Measurements from ENCODE around the gene MFF. TPM values are rescaled to one million over a fixed set of nuclear protein-coding genes. Genes with fewer than 3 reads are reported as not detected.

MFF gene
- polyA plus RNA-seq, 1 of the 3 experiments (the other 2 are of a cell fraction) = 51.0 TPM

DNA sequence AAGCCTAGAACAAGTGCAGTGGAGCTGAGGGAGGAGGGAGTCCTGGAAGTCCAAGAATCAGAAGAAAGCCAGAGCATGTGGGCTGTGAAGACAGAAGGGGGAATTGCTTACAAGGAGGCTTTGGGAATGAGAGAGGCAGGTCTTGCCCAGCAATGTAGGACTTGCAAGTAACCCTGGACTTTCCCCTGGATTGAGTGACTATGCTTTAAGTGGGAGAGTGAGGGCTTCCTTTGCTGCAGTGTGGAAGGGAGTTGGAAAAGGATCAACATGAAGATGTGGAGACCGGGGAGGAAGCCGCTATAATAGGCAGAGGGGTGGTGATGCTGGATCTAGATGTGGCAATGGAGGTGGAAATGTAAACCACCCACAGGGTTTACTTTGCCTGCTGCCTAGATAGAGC is 76.5 kb downstream of the MFF start:
- Histone ChIP-seq H3K4me3 (ENCODE audit: low read depth in 2 of 2, low read length in 1 of 2) (no peak overlapping the region), H3K9me3 (no peaks in the 10 kb centered on the region), H3K79me2 (ENCODE audit: insufficient read depth) (no peaks in the 10 kb centered on the region), H3F3A (replicated peaks; ENCODE audit: insufficient read depth) (peaks cover 4% of the 10 kb centered on the region), H3K4me1 (ENCODE audit: control insufficient read depth in 1 of 2, insufficient read depth in 2 of 2, low read depth in 1 of 2, low read length in 1 of 2) (peaks cover 3 to 4% of the 10 kb centered on the region in 2 experiments; a peak in 2 of 4 replicates), H3K36me3 (replicated peaks in 1 of 2; ENCODE audit: control insufficient read depth in 1 of 2, insufficient read depth in 2 of 2, low read length in 1 of 2) (no peaks in the 10 kb centered on the region), H3K9ac (no peak overlapping the region), H2AFZ (ENCODE audit: low read depth) (no peak overlapping the region), H3K9me2 (no peaks in the 10 kb centered on the region), H4K20me1 (ENCODE audit: insufficient read depth) (no peaks in the 10 kb centered on the region), H3K27ac (ENCODE audit: low read depth in 2 of 2, low read length in 1 of 2) (no peak overlapping the region), H3K27me3 (ENCODE audit: insufficient read depth) (no peaks in the 10 kb centered on the region), H3K4me2 (no peak overlapping the region)
- WGBS (ENCODE audit: low lambda C conversion rate) = 63% methylated on average over 2 of the region's 2 CpGs
- DNase-seq = no peak
- POLR2A ChIA-PET = no interaction called here
- CTCF ChIA-PET = interaction anchor here (0.6 to 1.7 kb wide), 2 partner anchors 43 to 364 kb away, joined by 3 to 6 read pairs; no protein-coding TSS in a partner anchor
- TF ChIP-seq EZH2phosphoT487 (IDR thresholded peaks at IDR 0.05; ENCODE audit: borderline replicate concordance, low read depth) = no peak
- TF ChIP-seq POLR2AphosphoS5 (IDR thresholded peaks at IDR 0.05; ENCODE audit: low read depth, low read length) = no peak
- no peak for TF ChIP-seq FOXM1 (IDR thresholded peaks at IDR 0.05; ENCODE audit: low read depth)

DNA sequence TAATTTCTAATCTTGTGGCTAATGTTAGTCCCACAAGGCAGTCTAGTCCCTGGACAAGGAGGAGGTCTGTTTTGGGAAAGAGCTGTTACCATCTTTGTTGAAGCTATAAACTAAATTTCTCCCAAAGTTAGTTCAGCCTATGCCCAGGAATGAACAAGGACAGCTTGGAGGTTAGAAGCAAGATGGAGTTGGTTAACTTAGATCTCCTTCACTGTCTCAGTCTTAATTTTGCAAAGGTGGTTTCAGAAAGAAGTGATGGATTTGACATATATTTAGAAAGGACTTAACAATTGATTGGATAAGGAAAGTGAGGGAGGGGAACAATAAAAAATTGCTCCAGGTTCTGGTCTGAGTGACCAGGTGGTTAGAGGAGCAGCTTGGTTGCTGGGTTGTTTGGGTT is 77.3 kb downstream of the MFF start:
- H3K4me2 ChIP-seq = no peak overlapping the region
- no peak for DNase-seq

More for the DNA sequence above, 77.3 kb downstream of the MFF start:
- Histone ChIP-seq H2AFZ (ENCODE audit: low read depth) (no peak overlapping the region), H3K9me2 (no peaks in the 10 kb centered on the region), H3K79me2 (ENCODE audit: insufficient read depth) (no peaks in the 10 kb centered on the region), H3K4me3 (ENCODE audit: low read depth in 2 of 2, low read length in 1 of 2) (no peak overlapping the region), H3K27me3 (ENCODE audit: insufficient read depth) (no peaks in the 10 kb centered on the region), H3K27ac (ENCODE audit: low read depth in 2 of 2, low read length in 1 of 2) (no peak overlapping the region), H3K4me1 (ENCODE audit: control insufficient read depth in 1 of 2, insufficient read depth in 2 of 2, low read depth in 1 of 2, low read length in 1 of 2) (peaks cover 5 to 11% of the 10 kb centered on the region in 2 experiments; a peak in 2 of 4 replicates), H3F3A (replicated peaks; ENCODE audit: insufficient read depth) (peaks cover 7% of the 10 kb centered on the region), H3K9me3 (no peaks in the 10 kb centered on the region), H3K9ac (no peak overlapping the region), H4K20me1 (ENCODE audit: insufficient read depth) (no peaks in the 10 kb centered on the region), H3K36me3 (replicated peaks in 1 of 2; ENCODE audit: control insufficient read depth in 1 of 2, insufficient read depth in 2 of 2, low read length in 1 of 2) (no peaks in the 10 kb centered on the region)
- POLR2A ChIA-PET = no interaction called here
- CTCF ChIA-PET = interaction anchor here (1.7 kb wide), 1 partner anchor 364 kb away, joined by 6 read pairs; no protein-coding TSS in a partner anchor
- TF ChIP-seq RCOR1 (IDR thresholded peaks at IDR 0.05; ENCODE audit: low read length) = no peak
- TF ChIP-seq REST (IDR thresholded peaks at IDR 0.05; ENCODE audit: low read depth, low read length) = no peak
- TF ChIP-seq JUND (IDR thresholded peaks at IDR 0.05) = no peak
- no peak for TF ChIP-seq MXI1 (IDR thresholded peaks at IDR 0.05; ENCODE audit: low read depth, low read length)
- TF ChIP-seq, protein P1, sequence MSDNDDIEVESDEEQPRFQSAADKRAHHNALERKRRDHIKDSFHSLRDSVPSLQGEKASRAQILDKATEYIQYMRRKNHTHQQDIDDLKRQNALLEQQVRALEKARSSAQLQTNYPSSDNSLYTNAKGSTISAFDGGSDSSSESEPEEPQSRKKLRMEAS (IDR thresholded peaks at IDR 0.05; ENCODE audit: low read depth) = no peak
- TF ChIP-seq MEF2A (IDR thresholded peaks at IDR 0.05; ENCODE audit: borderline replicate concordance, low read depth) = no peak
- no peak for TF ChIP-seq SMC3 (IDR thresholded peaks at IDR 0.05; ENCODE audit: low read depth, low read length)
- no peak for TF ChIP-seq EZH2phosphoT487 (IDR thresholded peaks at IDR 0.05; ENCODE audit: borderline replicate concordance, low read depth)
- no peak for TF ChIP-seq FOXM1 (IDR thresholded peaks at IDR 0.05; ENCODE audit: low read depth)
- TF ChIP-seq TCF12 (IDR thresholded peaks at IDR 0.05) = no peak
- TF ChIP-seq POLR2AphosphoS5 (IDR thresholded peaks at IDR 0.05; ENCODE audit: low read depth, low read length) = no peak
- no peak for TF ChIP-seq CHD2 (IDR thresholded peaks at IDR 0.05; ENCODE audit: low read length, partially characterized antibody)
- TF ChIP-seq TAF1 (IDR thresholded peaks at IDR 0.05; ENCODE audit: borderline replicate concordance, low read depth, low read length) = no peak
